ENCODE results near the gene ARMC3.
A peak's percentile ranks its signal among the peaks of the same experiment; 100 is the strongest.
"Not testable (repeated sequence)": the region's sequence is repeated elsewhere in the genome, so short reads cannot be mapped to it uniquely, and the experiment has no call there.

The ARMC3 gene, protein sequence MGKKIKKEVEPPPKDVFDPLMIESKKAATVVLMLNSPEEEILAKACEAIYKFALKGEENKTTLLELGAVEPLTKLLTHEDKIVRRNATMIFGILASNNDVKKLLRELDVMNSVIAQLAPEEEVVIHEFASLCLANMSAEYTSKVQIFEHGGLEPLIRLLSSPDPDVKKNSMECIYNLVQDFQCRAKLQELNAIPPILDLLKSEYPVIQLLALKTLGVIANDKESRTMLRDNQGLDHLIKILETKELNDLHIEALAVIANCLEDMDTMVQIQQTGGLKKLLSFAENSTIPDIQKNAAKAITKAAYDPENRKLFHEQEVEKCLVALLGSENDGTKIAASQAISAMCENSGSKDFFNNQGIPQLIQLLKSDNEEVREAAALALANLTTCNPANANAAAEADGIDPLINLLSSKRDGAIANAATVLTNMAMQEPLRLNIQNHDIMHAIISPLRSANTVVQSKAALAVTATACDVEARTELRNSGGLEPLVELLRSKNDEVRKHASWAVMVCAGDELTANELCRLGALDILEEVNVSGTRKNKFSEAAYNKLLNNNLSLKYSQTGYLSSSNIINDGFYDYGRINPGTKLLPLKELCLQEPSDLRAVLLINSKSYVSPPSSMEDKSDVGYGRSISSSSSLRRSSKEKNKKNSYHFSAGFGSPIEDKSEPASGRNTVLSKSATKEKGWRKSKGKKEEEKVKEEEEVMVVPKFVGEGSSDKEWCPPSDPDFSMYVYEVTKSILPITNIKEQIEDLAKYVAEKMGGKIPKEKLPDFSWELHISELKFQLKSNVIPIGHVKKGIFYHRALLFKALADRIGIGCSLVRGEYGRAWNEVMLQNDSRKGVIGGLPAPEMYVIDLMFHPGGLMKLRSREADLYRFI

GRCh38 chr10:22927661-22928403 lies at the start of gene ARMC3:
TSS of gene ARMC3 (plus strand) at chr10:22928053. CDS start at chr10:22931997, 3,944 bp downstream.
- peak; percentile 31 to 33 for DNase-seq (ENCODE audit: low read depth in 2 of 2, low spot score in 1 of 2)

DNA sequence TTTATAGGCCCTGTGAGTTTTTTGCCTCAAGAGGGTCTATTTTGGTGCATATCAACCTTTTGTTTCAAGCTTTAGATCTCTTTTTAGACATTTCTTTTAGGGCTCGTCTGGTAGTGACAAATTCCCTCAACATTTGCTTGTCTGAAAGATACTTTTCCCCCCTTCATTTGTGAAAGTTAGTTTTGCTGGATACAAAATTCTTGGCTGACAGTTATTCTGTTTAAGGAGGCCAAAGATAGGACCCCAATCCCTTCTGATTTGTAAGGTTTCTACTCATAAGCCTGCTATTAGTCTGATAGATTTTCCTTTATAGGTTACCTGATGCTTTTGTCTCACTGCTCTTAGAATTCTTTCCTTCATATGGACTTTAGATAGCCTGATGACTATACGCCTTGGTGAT lies 36.1 kb upstream of the ARMC3 start:
- no peak for DNase-seq (ENCODE audit: low read depth in 2 of 2, low spot score in 1 of 2)

DNA sequence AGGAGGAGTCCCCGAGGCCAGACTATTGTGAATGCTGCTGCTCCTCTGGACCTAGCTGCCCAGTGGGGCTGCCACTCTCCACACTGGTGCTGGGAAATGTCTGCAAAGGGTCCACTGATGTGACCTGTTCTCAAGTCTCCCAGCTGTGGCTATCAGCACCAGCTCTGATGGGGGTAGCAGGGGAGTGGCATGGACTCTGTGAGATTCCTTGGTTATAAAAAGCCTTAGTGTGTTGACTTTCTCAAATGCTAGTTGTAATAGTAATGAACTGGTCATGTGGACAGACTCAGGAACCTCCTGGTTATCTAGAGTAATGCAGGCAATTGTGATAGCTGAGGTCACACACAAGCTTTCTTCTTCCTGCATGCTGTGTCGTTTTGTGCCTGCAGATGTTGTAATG lies 34.1 kb upstream of the ARMC3 start:
- DNase-seq (ENCODE audit: low read depth in 2 of 2, low spot score in 1 of 2): no peak

DNA sequence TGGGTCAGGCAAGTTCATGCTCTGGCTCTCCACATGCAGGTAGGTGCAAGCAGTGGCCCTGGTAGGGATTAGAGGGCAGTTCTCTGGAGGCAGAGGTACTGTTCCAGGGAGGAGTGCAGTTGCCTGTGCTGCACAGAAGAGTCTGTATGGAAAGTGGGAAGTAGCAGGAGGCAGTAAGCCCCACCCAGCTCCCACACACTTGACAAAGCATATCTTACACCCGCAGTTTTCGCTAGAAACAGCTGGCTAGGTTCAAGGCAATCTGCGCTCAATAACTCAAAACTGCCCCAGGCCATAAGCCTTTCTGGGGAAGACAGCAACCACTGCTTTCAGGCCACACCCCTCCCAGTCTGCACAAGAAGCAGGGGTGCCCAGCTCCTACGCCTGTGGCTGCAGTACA lies 33.1 kb upstream of the ARMC3 start:
- no peak for DNase-seq (ENCODE audit: low read depth in 2 of 2, low spot score in 1 of 2)

- no peak for DNase-seq (ENCODE audit: low read depth in 2 of 2, low spot score in 1 of 2)
These were observed 32.6 kb upstream of the ARMC3 start for GRCh38 chr10:22895252-22895651.

- no peak for DNase-seq (ENCODE audit: low read depth in 2 of 2, low spot score in 1 of 2)
These were observed 30.5 kb upstream of the ARMC3 start for GRCh38 chr10:22897371-22897770.

DNA sequence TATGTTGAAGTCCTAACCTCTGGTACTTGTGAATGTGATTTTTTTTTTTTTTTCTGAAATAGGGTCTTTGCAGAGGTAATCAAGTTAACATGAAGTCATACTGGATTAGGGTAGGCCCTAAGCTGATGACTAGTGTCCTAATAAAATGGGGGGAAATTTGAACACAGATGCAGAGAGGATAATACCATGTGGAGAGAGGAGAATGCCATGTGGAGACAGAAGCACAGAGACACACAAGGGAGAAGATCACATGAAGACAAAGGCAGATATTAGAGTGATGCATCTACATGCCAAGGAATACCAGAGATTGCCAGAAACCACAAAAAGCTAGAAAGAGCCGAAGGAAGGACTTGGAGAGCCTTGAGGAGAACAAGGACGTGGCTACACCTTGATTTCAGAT lies 28.5 kb upstream of the ARMC3 start:
- DNase-seq (ENCODE audit: low read depth in 2 of 2, low spot score in 1 of 2): no peak

DNA sequence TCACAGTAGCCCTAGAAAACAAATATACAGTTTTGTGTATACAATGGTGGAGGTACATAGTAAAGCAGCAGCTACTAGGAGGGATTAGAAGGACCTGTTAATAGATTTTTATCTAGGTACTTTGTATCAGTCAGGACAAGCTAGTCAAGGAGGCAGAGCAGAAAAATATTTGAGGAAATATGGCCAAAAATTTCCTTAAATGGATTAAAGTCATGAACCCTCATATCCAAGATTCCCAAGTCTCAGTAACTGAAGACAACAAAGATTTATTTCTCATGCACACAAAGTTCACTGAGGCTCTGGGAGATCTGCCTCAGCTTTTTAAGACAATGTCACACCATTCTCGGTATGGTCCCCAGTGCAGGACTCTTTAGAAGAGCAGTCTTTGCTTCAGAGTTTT lies 28.1 kb upstream of the ARMC3 start:
- no peak for DNase-seq (ENCODE audit: low read depth in 2 of 2, low spot score in 1 of 2)

- no peak for DNase-seq (ENCODE audit: low read depth in 2 of 2, low spot score in 1 of 2)
These were observed 26.8 kb upstream of the ARMC3 start for GRCh38 chr10:22900841-22901601.

DNA sequence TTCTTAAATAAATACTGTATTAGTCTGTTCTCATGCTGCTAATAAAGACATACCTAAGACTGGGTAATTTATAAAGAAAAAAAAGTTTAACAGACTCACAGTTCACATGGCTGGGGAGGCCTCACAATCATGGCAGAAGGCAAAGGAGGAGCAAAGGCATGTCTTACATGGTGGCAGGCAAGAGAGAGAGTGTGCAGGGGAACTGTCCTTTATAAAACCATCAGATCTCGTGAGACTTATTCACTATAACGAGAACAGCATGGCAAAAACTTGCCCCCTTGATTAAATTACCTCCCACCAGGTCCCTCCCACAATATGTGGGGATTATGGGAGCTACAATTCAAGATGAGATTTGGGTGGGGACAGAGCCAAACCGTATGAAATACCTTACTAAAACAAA lies 25.7 kb upstream of the ARMC3 start:
- DNase-seq (ENCODE audit: low read depth in 2 of 2, low spot score in 1 of 2): not testable (repeated sequence)

DNA sequence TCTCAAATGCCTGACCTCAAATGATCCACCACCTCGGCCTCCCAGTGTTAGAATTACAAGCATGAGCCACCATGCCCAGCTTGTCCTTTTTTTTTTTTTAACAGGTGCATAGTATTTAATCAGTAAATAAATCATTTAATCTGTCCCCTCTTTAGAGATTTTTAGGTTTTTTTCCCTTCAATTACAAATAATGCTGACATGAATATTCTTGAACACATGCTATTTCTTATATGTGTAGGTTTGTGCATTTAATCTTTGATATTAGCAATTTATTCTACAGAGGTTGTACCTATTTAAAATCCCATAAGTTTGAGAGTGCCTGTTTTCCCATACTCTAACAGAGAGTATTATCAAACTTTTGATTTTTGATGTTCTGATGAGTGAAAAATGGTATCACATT lies 24.2 kb upstream of the ARMC3 start:
- no peak for DNase-seq (ENCODE audit: low read depth in 2 of 2, low spot score in 1 of 2)

GRCh38 chr10:22906767-22907166 lies 21.1 kb upstream of the ARMC3 start:
- no peak for DNase-seq (ENCODE audit: low read depth in 2 of 2, low spot score in 1 of 2)

DNA sequence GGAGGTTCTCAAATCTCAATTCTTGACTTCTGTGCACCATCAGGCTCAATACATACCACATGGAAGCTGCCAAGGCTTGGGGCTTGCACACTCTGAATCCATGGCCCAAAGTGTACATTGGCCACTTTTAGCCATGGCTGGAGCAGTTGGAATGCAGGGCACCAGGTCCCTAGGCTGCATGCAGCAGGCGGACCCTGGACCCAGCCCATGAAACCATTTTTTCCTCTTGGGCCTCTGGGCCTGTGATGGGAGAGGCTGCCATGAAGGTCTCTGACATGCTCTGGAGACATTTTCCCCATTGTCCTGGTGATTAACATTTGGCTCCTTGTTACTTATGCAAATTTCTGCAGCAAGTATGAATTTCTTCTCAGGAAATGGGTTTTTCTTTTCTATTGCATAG lies 19.0 kb upstream of the ARMC3 start:
- DNase-seq (ENCODE audit: low read depth in 2 of 2, low spot score in 1 of 2): no peak

DNA sequence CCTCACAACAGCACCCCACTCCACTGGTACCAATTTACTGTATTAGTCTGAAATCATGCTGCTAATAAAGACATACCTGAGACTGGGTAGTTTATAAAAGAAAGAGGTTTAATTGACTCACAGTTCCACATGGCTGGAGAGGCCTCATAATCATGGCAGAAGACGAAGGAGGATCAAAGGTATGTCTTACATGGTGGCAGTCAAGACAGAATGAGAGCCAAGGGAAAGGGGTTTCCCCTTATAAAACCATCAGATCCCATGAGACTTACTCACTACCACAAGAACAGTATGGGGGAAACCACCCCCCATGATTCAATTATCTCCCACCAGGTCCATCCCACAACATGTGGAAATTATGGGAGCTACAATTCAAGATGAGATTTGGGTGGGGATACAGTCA lies 18.2 kb upstream of the ARMC3 start:
- DNase-seq (ENCODE audit: low read depth in 2 of 2, low spot score in 1 of 2): not testable (repeated sequence)

DNA sequence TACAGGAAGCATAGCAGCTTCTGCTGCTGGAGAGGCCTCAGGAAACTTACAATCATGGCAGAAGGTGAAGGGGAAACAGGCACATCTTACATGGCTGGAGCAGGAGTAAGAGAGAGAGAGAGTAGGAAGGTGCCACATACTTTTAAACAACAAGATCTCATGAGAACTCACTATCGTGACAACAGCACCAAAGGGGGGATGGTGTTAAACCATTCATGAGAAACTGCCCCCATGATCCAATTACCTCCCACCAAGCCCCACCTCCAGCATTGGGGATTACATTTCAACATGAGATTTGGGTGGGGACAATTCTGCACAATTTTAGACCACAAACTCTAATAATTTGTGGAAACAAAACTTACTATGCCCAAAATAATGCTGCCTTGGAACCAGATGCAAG lies 16.8 kb upstream of the ARMC3 start:
- no peak for DNase-seq (ENCODE audit: low read depth in 2 of 2, low spot score in 1 of 2)

- no peak for DNase-seq (ENCODE audit: low read depth in 2 of 2, low spot score in 1 of 2)
These were observed 15.7 kb upstream of the ARMC3 start for GRCh38 chr10:22911889-22912762.

GRCh38 chr10:22912763-22913384 lies 15.0 kb upstream of the ARMC3 start:
- DNase-seq (ENCODE audit: low read depth in 2 of 2, low spot score in 1 of 2): no peak

GRCh38 chr10:22913474-22914092 lies 14.3 kb upstream of the ARMC3 start:
- DNase-seq (ENCODE audit: low read depth in 2 of 2, low spot score in 1 of 2): no peak

- no peak for DNase-seq (ENCODE audit: low read depth in 2 of 2, low spot score in 1 of 2)
These were observed 12.5 kb upstream of the ARMC3 start for GRCh38 chr10:22915314-22915713.
